Trophoblast cell (in vitro differentiated cells and primary cell): ENCODE measurements around the gene PRKAA2.

Source experiments
- DNase-seq, 2 donors: peaks; one replicate each; pipeline ENCODE4 v3.0.0-alpha.2; 2016
- H2AFZ ChIP-seq: 2 replicates; pipeline ENCODE4 v1.6.1; 2013; ENCODE audit warnings: low read length, moderate library complexity, mild to moderate bottlenecking; ENCODE audit not compliant: insufficient read depth, poor library complexity
- H2AK5ac ChIP-seq: 2 replicates; pipeline ENCODE4 v1.6.1; 2013; ENCODE audit warnings: mild to moderate bottlenecking, low read length
- H2BK120ac ChIP-seq: 2 replicates; pipeline ENCODE4 v1.6.1; 2013; ENCODE audit warnings: low read length, mild to moderate bottlenecking, moderate library complexity; ENCODE audit not compliant: insufficient read depth, poor library complexity
- H2BK12ac ChIP-seq: 2 replicates; pipeline ENCODE4 v1.6.1; 2013; ENCODE audit warnings: mild to moderate bottlenecking, low read length, moderate library complexity
- H2BK5ac ChIP-seq: 2 replicates; pipeline ENCODE4 v1.6.1; 2013; ENCODE audit warnings: low read length, low read depth, moderate library complexity, mild to moderate bottlenecking; ENCODE audit not compliant: poor library complexity
- H3K14ac ChIP-seq: 2 replicates; pipeline ENCODE4 v1.6.1; 2013; ENCODE audit warnings: mild to moderate bottlenecking, low read length
- H3K18ac ChIP-seq: 2 replicates; pipeline ENCODE4 v1.6.1; 2013; ENCODE audit warnings: mild to moderate bottlenecking, low read length
- H3K23ac ChIP-seq: 2 replicates; pipeline ENCODE4 v1.6.1; 2013; ENCODE audit warnings: low read length
- H3K27ac ChIP-seq: 2 replicates; pipeline ENCODE4 v1.5.1; 2013; ENCODE audit warnings: low read depth, mild to moderate bottlenecking, inconsistent platforms, low read length, moderate library complexity
- H3K27me3 ChIP-seq: 2 replicates; pipeline ENCODE4 v1.6.1; 2013; ENCODE audit warnings: inconsistent platforms, mild to moderate bottlenecking, low read length, moderate library complexity; ENCODE audit not compliant: insufficient read depth
- H3K36me3 ChIP-seq, 2 experiments: 1 replicate in 1 of 2; 2 replicates in 1 of 2; pipeline ENCODE4 v1.6.1; 2013; ENCODE audit warnings: low read length in 2 of 2, mild to moderate bottlenecking in 2 of 2, moderate library complexity in 1 of 2; ENCODE audit not compliant: insufficient read depth in 2 of 2, control insufficient read depth in 1 of 2
- H3K4ac ChIP-seq: 2 replicates; pipeline ENCODE4 v1.6.1; 2013; ENCODE audit warnings: low read depth, mild to moderate bottlenecking, low read length, moderate library complexity
- H3K4me1 ChIP-seq, 2 experiments: 1 replicate in 1 of 2; 2 replicates in 1 of 2; pipeline ENCODE4 v1.6.1; 2013; ENCODE audit warnings: low read length in 2 of 2, mild to moderate bottlenecking in 2 of 2, moderate library complexity in 1 of 2; ENCODE audit not compliant: insufficient read depth in 2 of 2, control insufficient read depth in 1 of 2
- H3K4me2 ChIP-seq: 2 replicates; pipeline ENCODE4 v1.6.1; 2013; ENCODE audit warnings: inconsistent platforms, mild to moderate bottlenecking, low read length, moderate library complexity
- H3K4me3 ChIP-seq: 2 replicates; pipeline ENCODE4 v1.5.1; 2013; ENCODE audit warnings: mild to moderate bottlenecking, low read depth, low read length, inconsistent platforms
- H3K79me1 ChIP-seq: one replicate; pipeline ENCODE4 v1.6.1; 2013; ENCODE audit warnings: low read length
- H3K79me2 ChIP-seq: 2 replicates; pipeline ENCODE4 v1.6.1; 2013; ENCODE audit warnings: low read length, mild to moderate bottlenecking; ENCODE audit not compliant: control insufficient read depth, insufficient read depth, poor library complexity
- H3K9ac ChIP-seq: 2 replicates; pipeline ENCODE4 v1.6.1; 2013; ENCODE audit warnings: mild to moderate bottlenecking, low read length
- H3K9me3 ChIP-seq: 2 replicates; pipeline ENCODE4 v1.6.1; 2013; ENCODE audit warnings: low read depth, mild to moderate bottlenecking, control low read depth, inconsistent platforms, low read length; ENCODE audit not compliant: insufficient read depth
- H4K12ac ChIP-seq: 2 replicates; pipeline ENCODE4 v1.6.1; 2013; ENCODE audit warnings: low read depth, mild to moderate bottlenecking, low read length, moderate library complexity
- H4K8ac ChIP-seq: 2 replicates; pipeline ENCODE4 v1.6.1; 2013; ENCODE audit warnings: low read depth, mild to moderate bottlenecking, low read length, moderate library complexity
- H4K91ac ChIP-seq: one replicate; pipeline ENCODE4 v1.6.1; 2013; ENCODE audit warnings: low read depth, mild to moderate bottlenecking, low read length, moderate library complexity
- WGBS: extraction: QIAGEN DNeasy Blood & Tissue Kit; methylation state at CpG from one replicate; pipeline ENCODE4 v1.1.7; 2013; ENCODE audit warnings: missing lambda C conversion rate; ENCODE audit not compliant: insufficient read length, insufficient coverage; ENCODE audit errors: extremely low coverage; 5-methylcytosine and 5-hydroxymethylcytosine counted together

Gene PRKAA2

GRCh38 chr1:56696663-56697062 lies 51.5 kb downstream of the PRKAA2 start:
- no CpG with 5 or more reads among the region's 3 CpGs for WGBS
- H4K12ac ChIP-seq: no peak overlapping the region
- no peaks in the 10 kb centered on the region for H3K79me2 ChIP-seq
- H3K23ac ChIP-seq: no peak overlapping the region
- no peak overlapping the region for H3K4me2 ChIP-seq
- H2BK12ac ChIP-seq: no peak overlapping the region
- no peak overlapping the region for H2BK5ac ChIP-seq
- H4K8ac ChIP-seq: no peak overlapping the region
- H2BK120ac ChIP-seq: no peak overlapping the region
- no peak overlapping the region for H3K27ac ChIP-seq
- H3K79me1 ChIP-seq: no peaks in the 10 kb centered on the region
- H3K4me1 ChIP-seq: no peaks in the 10 kb centered on the region
- no peak overlapping the region for H3K14ac ChIP-seq
- no peak overlapping the region for H2AFZ ChIP-seq
- no peak overlapping the region for H4K91ac ChIP-seq
- H3K27me3 ChIP-seq: no peaks in the 10 kb centered on the region
- no peak overlapping the region for H3K4me3 ChIP-seq
- no peak overlapping the region for H2AK5ac ChIP-seq
- H3K9me3 ChIP-seq: no peaks in the 10 kb centered on the region
- DNase-seq: no peak
- no peak overlapping the region for H3K18ac ChIP-seq
- H3K36me3 ChIP-seq: no peaks in the 10 kb centered on the region
- H3K9ac ChIP-seq: no peak overlapping the region
- no peak overlapping the region for H3K4ac ChIP-seq

GRCh38 chr1:56703747-56704146 lies 58.6 kb downstream of the PRKAA2 start:
- Histone ChIP-seq H3K79me2 (no peaks in the 10 kb centered on the region), H2AFZ (no peak overlapping the region), H3K9me3 (no peaks in the 10 kb centered on the region), H3K4ac (no peak overlapping the region), H2AK5ac (no peak overlapping the region), H3K36me3 (peaks cover 0 to 3% of the 10 kb centered on the region in 2 experiments), H3K18ac (no peak overlapping the region), H3K79me1 (no peaks in the 10 kb centered on the region), H2BK120ac (no peak overlapping the region), H3K4me3 (no peak overlapping the region), H4K12ac (no peak overlapping the region), H3K14ac (no peak overlapping the region), H2BK12ac (no peak overlapping the region), H3K27ac (no peak overlapping the region), H4K8ac (no peak overlapping the region), H3K4me2 (no peak overlapping the region), H4K91ac (no peak overlapping the region), H2BK5ac (no peak overlapping the region), H3K27me3 (no peaks in the 10 kb centered on the region), H3K9ac (no peak overlapping the region), H3K23ac (no peak overlapping the region), H3K4me1 (no peaks in the 10 kb centered on the region)
- no peak for DNase-seq
- no CpG with 5 or more reads among the region's 1 CpG for WGBS

GRCh38 chr1:56707379-56707778 lies 62.3 kb downstream of the PRKAA2 start:
- DNase-seq: no peak
- no peaks in the 10 kb centered on the region for H3K27me3 ChIP-seq
- no peak overlapping the region for H4K91ac ChIP-seq
- no peaks in the 10 kb centered on the region for H3K79me2 ChIP-seq
- WGBS: no CpG with 5 or more reads among the region's 4 CpGs
- no peaks in the 10 kb centered on the region for H3K4me1 ChIP-seq
- H2BK5ac ChIP-seq: no peak overlapping the region
- no peak overlapping the region for H3K4me3 ChIP-seq
- H2BK12ac ChIP-seq: no peak overlapping the region
- H3K36me3 ChIP-seq: peaks cover 0 to 3% of the 10 kb centered on the region in 2 experiments
- H3K79me1 ChIP-seq: no peaks in the 10 kb centered on the region
- no peak overlapping the region for H2BK120ac ChIP-seq
- H3K14ac ChIP-seq: no peak overlapping the region
- H3K23ac ChIP-seq: no peak overlapping the region
- no peak overlapping the region for H3K27ac ChIP-seq
- no peak overlapping the region for H3K18ac ChIP-seq
- H3K9ac ChIP-seq: no peak overlapping the region
- no peaks in the 10 kb centered on the region for H3K9me3 ChIP-seq
- H2AK5ac ChIP-seq: no peak overlapping the region
- no peak overlapping the region for H2AFZ ChIP-seq
- no peak overlapping the region for H4K12ac ChIP-seq
- H3K4ac ChIP-seq: no peak overlapping the region
- no peak overlapping the region for H3K4me2 ChIP-seq
- H4K8ac ChIP-seq: no peak overlapping the region

- peak; percentile 24 to 87 for DNase-seq
- Histone ChIP-seq H3K36me3 (no peaks in the 10 kb centered on the region), H2AK5ac (no peak overlapping the region), H3K27me3 (no peaks in the 10 kb centered on the region), H4K91ac (no peak overlapping the region), H3K4ac (no peak overlapping the region), H3K4me1 (no peaks in the 10 kb centered on the region), H4K8ac (no peak overlapping the region), H3K79me2 (no peaks in the 10 kb centered on the region), H3K4me3 (no peak overlapping the region), H2AFZ (no peak overlapping the region), H3K9ac (no peak overlapping the region), H3K27ac (no peak overlapping the region), H3K14ac (no peak overlapping the region), H3K4me2 (no peak overlapping the region), H3K23ac (no peak overlapping the region), H3K79me1 (no peaks in the 10 kb centered on the region), H4K12ac (no peak overlapping the region), H3K18ac (no peak overlapping the region), H3K9me3 (no peaks in the 10 kb centered on the region), H2BK120ac (no peak overlapping the region), H2BK12ac (no peak overlapping the region), H2BK5ac (no peak overlapping the region)
- WGBS: no CpG with 5 or more reads among the region's 2 CpGs
These were observed 64.3 kb downstream of the PRKAA2 start for GRCh38 chr1:56709269-56709880.
